Measurements from ENCODE around the gene CATSPER3. TPM values are rescaled to one million over a fixed set of nuclear protein-coding genes. Genes with fewer than 3 reads are reported as not detected.
"Not testable (repeated sequence)": the region's sequence is repeated elsewhere in the genome, so short reads cannot be mapped to it uniquely, and the experiment has no call there.

Gene CATSPER3
- total RNA-seq, 1 experiment from 2014 or later: 0.06 TPM

DNA sequence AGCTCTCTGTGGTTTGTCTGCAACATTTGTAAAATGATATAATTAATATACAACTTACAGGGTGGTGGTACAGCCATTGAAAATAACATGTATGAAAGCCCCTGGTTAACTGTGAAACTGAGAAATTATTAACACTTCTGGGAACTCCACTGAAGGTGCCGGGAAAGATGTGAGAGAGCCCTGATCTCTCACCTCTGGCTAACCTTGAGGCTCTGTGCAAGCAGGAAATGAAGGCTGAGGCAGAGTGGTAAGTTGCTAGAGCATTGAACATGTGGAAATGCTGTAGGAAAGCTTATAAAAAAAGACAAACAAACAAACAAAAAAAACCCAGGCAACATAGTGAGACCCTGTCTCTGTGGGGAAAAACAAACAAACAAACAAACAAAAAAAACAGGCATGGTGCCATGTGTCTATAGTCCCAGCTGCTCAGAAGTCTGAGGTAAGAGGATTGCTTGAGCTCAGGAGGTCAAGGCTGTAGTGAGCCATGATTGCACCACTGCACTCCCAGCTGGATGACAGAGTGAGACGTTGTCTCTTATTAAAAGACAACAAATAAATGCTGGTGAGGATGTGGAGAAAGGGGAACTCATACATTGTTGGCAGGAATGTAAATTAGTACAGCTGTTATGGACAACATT is 7.5 kb downstream of the CATSPER3 start:
- DNase-seq (ENCODE audit: low read depth): no peak

GRCh38 chr5:134975843-134976242 is 8.1 kb downstream of the CATSPER3 start:
- no peak for DNase-seq (ENCODE audit: low read depth)

GRCh38 chr5:134976841-134977240 is 9.1 kb downstream of the CATSPER3 start:
- no peak for DNase-seq (ENCODE audit: low read depth)

DNA sequence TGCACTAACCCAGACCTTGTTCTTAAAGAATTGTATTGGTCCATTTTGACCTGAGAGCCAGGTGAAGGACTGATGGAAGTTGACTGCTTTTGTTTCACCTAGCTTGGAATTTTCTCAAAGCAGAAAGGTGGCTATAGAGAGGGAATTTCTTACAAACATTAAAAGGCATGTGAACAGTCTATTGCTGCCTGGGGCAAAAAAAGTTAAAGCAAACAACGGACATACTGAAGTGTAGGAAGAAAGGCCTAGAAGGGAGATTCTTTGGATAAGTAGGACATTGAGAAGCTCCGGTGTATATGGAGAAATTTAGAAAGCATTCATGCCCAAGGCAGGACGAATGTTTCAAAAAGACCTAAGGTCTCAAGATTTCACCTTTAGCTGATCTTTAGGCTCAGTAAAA is 11.7 kb downstream of the CATSPER3 start:
- no peak for DNase-seq (ENCODE audit: low read depth)

GRCh38 chr5:134982230-134982629 is 14.5 kb downstream of the CATSPER3 start:
- no peak for DNase-seq (ENCODE audit: low read depth)

DNA sequence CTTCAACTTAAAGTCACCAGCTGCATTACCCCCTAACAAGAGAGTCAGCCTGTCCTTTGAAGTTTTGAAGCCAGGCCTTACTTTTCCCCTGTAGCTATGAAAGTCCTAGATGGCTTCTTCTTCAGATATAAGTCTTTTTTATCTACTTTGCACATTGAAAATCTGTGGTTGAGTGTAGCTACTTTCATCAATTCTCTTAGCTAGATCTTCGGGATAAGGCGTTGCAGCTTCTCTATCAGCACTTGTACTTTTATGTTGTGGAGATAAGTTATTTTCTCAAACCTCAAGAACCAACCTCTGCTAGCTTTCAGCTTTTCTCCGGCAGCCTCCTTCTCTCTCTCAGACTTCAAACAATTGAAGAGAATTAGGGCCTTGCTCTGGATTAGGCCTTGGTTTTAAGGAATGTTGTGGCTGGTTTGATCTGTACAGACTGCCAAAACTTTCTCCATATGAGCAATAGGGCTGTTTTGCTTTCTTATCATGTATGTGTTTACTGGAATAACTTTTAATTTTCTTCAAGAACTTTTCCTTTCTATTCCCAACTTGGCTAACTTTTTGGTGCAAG is 21.6 kb downstream of the CATSPER3 start:
- DNase-seq (ENCODE audit: low read depth): no peak

DNA sequence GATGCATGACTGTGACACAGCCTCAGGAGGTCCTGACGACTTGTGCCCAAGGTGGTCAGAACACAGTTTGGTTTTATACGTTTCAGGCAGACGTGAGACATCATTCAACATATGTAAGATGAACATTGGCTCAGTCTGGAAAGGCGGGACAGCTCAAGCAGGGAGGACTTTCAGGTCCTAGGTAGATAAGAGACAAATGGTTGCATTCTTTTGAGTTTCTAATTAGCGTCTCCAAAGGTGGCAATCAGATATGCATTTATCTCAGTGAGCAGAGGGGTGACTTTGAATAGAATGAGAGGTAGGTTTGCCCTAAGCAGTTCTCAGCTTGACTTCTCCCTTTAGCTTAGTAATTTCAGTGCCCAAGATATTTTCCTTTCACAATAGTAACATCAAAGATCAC is 22.5 kb downstream of the CATSPER3 start:
- DNase-seq (ENCODE audit: low read depth): not testable (repeated sequence)

GRCh38 chr5:134992148-134992547 is 24.4 kb downstream of the CATSPER3 start:
- DNase-seq (ENCODE audit: low read depth): no peak

DNA sequence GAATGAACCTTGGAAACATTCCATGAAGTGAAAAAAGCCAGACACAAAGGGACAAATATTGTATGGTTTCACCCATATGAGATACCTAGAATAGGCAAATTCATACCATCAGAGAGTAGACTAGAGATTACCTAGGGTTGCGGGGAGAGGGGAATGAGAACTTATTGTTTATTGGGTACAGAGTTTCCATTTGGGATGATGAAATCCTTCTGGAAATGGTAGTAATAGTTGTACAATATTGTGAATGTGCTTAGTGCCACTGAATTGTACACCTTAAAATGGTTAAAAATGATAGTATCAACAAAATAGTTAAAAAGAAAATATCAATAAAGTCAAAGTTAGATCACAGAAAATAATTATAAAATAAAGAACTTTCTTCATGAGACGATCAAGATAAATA is 25.5 kb downstream of the CATSPER3 start:
- no peak for DNase-seq (ENCODE audit: low read depth)

GRCh38 chr5:134994560-134995156 is 27.0 kb downstream of the CATSPER3 start:
- DNase-seq (ENCODE audit: low read depth): no peak

GRCh38 chr5:134995850-134996402 is 28.2 kb downstream of the CATSPER3 start:
- DNase-seq (ENCODE audit: low read depth): no peak

- no peak for DNase-seq (ENCODE audit: low read depth)
Observed at GRCh38 chr5:134997015-134997414, 29.3 kb downstream of the CATSPER3 start.

GRCh38 chr5:134998068-134998467 is 30.4 kb downstream of the CATSPER3 start:
- not testable (repeated sequence) for DNase-seq (ENCODE audit: low read depth)

DNA sequence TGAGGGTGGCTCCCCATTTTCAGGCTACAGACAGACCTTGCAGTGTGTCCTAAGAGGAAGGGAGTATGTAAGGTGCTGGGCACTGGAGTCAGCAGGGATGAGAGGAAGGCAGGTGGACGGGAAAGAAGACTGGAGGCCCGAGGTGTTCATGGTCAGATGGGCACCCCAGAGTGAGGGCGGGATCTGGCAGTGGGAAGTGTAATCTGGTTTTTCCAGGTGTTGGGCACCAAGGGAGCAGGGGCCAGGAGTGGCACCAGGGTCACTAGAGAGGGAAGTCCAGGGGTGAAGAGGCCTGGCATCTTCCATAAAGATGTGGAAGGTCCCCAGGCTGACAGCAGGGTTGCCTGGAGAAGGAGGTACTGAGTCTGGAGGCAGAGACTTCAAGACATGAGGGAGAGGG is 36.7 kb downstream of the CATSPER3 start:
- DNase-seq (ENCODE audit: low read depth): no peak

- DNase-seq (ENCODE audit: low read depth): no peak
Observed at GRCh38 chr5:135005076-135005475, 37.4 kb downstream of the CATSPER3 start.

DNA sequence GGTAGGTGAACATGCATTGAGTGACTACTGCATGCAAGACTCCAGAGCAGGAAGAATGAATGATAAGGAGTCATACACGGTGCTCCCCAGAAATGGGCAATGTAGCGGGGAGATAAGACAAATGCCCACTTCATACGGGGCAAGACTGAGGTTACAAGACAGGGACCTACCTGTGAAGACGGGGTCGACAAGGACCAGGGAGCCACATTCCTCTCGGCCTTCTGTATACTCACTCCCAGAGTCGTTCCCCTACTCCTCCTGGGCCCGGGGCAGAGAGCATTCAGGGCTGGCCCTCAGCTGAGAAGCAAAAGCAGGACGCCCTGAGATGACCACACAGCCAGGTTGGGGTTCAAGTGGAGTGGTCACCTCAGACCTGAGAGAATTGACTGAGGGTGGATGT is 39.6 kb downstream of the CATSPER3 start:
- DNase-seq (ENCODE audit: low read depth): no peak

DNA sequence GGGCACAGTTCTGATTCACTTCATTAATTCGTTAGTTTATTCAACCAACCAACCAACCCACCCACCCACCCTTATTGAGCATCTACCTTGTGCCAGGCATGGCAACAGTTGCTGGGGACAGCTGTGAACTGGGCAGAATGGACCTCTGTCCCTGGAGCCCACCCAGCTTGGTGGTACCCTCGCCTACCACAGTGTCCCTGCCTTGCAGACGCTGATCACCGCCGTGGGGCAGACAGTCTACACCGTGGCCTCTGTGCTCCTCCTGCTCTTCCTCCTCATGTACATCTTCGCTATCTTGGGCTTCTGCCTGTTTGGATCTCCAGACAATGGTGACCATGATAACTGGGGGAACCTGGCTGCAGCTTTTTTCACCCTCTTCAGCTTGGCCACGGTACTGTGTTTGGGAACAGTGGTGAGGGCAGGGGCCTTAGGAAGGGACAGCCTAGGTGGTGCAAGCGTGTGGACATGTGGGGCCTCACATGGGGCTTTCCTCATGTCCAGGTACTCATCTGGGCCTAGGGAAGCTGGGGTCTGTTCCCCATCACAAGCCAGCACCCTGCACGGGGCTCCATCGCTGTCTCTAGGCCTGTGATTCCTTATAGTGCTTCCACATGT is 40.1 kb downstream of the CATSPER3 start:
- no peak for DNase-seq (ENCODE audit: low read depth)

GRCh38 chr5:135008556-135008955 is 40.8 kb downstream of the CATSPER3 start:
- DNase-seq (ENCODE audit: low read depth): no peak

DNA sequence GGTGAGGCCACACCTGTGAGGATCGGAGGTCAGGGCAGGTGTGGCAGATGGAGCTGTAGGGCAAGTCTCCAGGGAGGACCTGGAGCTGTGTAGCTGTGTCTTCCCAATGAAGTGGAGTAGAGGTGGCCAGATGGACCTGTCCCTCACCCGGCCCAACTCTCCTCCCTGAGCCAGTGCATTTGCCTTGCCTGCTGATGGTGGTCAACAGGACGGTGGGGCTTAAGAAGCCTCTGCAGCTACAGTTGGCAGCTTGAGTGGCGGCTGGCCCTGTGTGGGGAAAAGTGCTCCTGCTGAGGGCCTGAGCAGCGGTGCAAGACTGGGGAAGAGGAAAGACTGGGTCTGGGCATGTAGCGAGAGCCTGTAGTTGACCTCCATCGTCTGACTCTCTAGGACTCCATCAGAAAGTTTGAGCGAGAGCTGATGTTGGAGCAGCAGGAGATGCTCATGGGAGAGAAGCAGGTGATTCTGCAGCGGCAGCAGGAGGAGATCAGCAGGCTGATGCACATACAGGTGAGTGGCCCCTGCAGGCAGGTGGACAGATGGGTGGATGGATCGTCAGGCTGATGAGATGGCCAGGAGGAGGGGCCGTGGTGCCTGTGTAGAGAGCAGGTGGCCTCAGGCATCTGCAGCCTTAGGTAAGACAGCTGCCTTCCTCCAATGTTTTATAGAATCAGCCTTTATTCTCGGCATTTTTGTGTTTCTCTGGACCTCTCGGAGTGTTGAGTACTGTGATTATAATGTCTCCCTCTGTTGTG is 41.5 kb downstream of the CATSPER3 start:
- no peak for DNase-seq (ENCODE audit: low read depth)

- DNase-seq (ENCODE audit: low read depth): no peak
Observed at GRCh38 chr5:135009736-135010501, 42.2 kb downstream of the CATSPER3 start.

Data from Daoy (cell line).